H1 (cell line): Measurements from ENCODE around the gene PLA2G10.

Source experiments
- BCL11A ChIP-seq, 2 experiments: IDR thresholded peaks; one replicate each; pipeline ENCODE4 v1.6.1; 2011; ENCODE audit warnings: low read depth in 2 of 2, low read length in 2 of 2, mild to moderate bottlenecking in 2 of 2
- CHD1 ChIP-seq: IDR thresholded peaks from 2 replicates; pipeline ENCODE4 v1.6.1; 2012; ENCODE audit warnings: low read depth, low read length, improper control_type of control experiment
- EGR1 ChIP-seq: IDR thresholded peaks from 2 replicates; pipeline ENCODE4 v1.6.1; 2011; ENCODE audit warnings: low read depth, low read length, borderline replicate concordance
- GTF2F1 ChIP-seq: IDR thresholded peaks from 2 replicates; pipeline ENCODE4 v1.6.1; 2012; ENCODE audit warnings: low read depth, low read length, improper control_type of control experiment, borderline replicate concordance
- MAFK ChIP-seq: IDR thresholded peaks from 2 replicates; pipeline ENCODE4 v1.6.1; 2012; ENCODE audit warnings: low read depth, mild to moderate bottlenecking, improper control_type of control experiment, low read length
- POLR2A ChIP-seq, 2 experiments: IDR thresholded peaks; 1 replicate in 1 of 2; 2 replicates in 1 of 2; pipeline ENCODE4 v1.6.1; 2011; ENCODE audit warnings: low read depth in 2 of 2, low read length in 2 of 2, mild to moderate bottlenecking in 2 of 2; ENCODE audit errors: control extremely low read depth in 1 of 2
- POLR2AphosphoS5 ChIP-seq: IDR thresholded peaks from 2 replicates; pipeline ENCODE4 v1.6.1; 2011; ENCODE audit warnings: low read depth, low read length
- RAD21 ChIP-seq, 2 experiments: IDR thresholded peaks in 1 of 2; conservative IDR thresholded peaks in 1 of 2; 2 replicates each; pipeline ENCODE4 v1.6.1; 2011; ENCODE audit warnings: low read depth in 2 of 2, low read length in 2 of 2, improper control_type of control experiment in 1 of 2, inconsistent platforms in 1 of 2, mild to moderate bottlenecking in 1 of 2, moderate library complexity in 1 of 2
- RBBP5 ChIP-seq: IDR thresholded peaks from 2 replicates; pipeline ENCODE4 v1.7.1; 2012; ENCODE audit warnings: low read depth, mild to moderate bottlenecking, inconsistent platforms, low read length, moderate library complexity, borderline replicate concordance
- SIN3A ChIP-seq, 2 experiments: IDR thresholded peaks in 1 of 2; conservative IDR thresholded peaks in 1 of 2; 2 replicates each; pipeline ENCODE4 v1.6.1; 2011 to 2012; ENCODE audit warnings: low read length in 2 of 2, improper control_type of control experiment in 1 of 2, low read depth in 1 of 2, mild to moderate bottlenecking in 1 of 2
- SP1 ChIP-seq: IDR thresholded peaks from 2 replicates; pipeline ENCODE4 v1.6.1; 2011; ENCODE audit warnings: low read depth, low read length
- TAF1 ChIP-seq: IDR thresholded peaks from 2 replicates; pipeline ENCODE4 v1.6.1; 2011; ENCODE audit warnings: mild to moderate bottlenecking, low read depth, low read length
- TF ChIP-seq, protein P1 (sequence below), 3 experiments: IDR thresholded peaks; 1 replicate in 2 of 3; 2 replicates in 1 of 3; pipeline versions ENCODE4 v1.5.1 to v1.6.1; 2011; ENCODE audit warnings: low read length in 3 of 3, mild to moderate bottlenecking in 3 of 3, inconsistent platforms in 2 of 3, low read depth in 1 of 3, moderate library complexity in 1 of 3; ENCODE audit not compliant: insufficient read depth in 1 of 3; ENCODE audit errors: control extremely low read depth in 1 of 3
- TF ChIP-seq, protein P2 (sequence below): IDR thresholded peaks from 2 replicates; pipeline ENCODE4 v1.6.1; 2012; ENCODE audit warnings: inconsistent platforms

DNA sequence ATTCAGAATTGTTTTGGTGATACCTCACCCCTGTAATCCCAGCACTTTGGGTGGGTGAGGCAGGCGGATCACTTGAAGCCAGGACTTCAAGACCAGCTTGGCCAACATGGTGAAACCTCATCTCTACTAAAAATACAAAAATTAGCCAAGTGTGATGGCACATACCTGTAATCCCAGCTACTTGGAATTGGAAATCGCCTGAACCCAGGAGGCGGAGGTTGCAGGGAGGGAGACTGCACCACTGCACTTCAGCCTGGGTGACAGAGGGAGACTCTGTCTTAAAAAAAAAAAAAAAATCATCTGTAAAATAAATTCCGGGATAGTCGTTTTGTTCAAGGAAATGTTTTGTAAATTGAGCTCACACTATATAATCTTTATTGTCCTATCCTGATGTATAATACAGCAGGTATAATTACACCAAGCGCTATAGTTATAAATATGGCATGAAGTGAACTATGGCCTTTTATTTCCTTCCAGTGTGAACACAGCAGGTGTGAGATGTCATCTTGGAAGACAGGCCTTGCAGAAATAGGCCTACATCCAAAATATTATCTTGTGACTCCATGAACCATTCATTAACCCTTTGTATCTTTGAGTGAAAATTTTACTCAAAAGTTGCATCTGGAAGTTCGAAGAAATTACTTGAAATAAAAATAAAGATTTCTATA is 25.4 kb downstream of the PLA2G10 start:
- TF ChIP-seq EGR1 = no peak
- TF ChIP-seq, protein P1, sequence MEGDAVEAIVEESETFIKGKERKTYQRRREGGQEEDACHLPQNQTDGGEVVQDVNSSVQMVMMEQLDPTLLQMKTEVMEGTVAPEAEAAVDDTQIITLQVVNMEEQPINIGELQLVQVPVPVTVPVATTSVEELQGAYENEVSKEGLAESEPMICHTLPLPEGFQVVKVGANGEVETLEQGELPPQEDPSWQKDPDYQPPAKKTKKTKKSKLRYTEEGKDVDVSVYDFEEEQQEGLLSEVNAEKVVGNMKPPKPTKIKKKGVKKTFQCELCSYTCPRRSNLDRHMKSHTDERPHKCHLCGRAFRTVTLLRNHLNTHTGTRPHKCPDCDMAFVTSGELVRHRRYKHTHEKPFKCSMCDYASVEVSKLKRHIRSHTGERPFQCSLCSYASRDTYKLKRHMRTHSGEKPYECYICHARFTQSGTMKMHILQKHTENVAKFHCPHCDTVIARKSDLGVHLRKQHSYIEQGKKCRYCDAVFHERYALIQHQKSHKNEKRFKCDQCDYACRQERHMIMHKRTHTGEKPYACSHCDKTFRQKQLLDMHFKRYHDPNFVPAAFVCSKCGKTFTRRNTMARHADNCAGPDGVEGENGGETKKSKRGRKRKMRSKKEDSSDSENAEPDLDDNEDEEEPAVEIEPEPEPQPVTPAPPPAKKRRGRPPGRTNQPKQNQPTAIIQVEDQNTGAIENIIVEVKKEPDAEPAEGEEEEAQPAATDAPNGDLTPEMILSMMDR (IDR thresholded peaks at IDR 0.05; ENCODE audit: control extremely low read depth in 1 of 3, insufficient read depth in 1 of 3, low read depth in 1 of 3, low read length in 3 of 3) = no peak
- TF ChIP-seq GTF2F1 = no peak
- TF ChIP-seq POLR2AphosphoS5 = no peak
- no peak for TF ChIP-seq POLR2A (IDR thresholded peaks at IDR 0.05; ENCODE audit: control extremely low read depth in 1 of 2, low read depth in 2 of 2, low read length in 2 of 2)
- no peak for TF ChIP-seq BCL11A (IDR thresholded peaks at IDR 0.05; ENCODE audit: low read depth in 2 of 2, low read length in 2 of 2)
- TF ChIP-seq SIN3A (conservative IDR thresholded peaks at IDR 0.05 in 1 of 2, IDR thresholded peaks at IDR 0.05 in 1 of 2; ENCODE audit: low read depth in 1 of 2, low read length in 2 of 2) = no peak
- TF ChIP-seq RBBP5 = no peak
- no peak for TF ChIP-seq CHD1
- TF ChIP-seq MAFK = no peak
- TF ChIP-seq TAF1 = no peak
- TF ChIP-seq RAD21 (IDR thresholded peaks at IDR 0.05 in 1 of 2, conservative IDR thresholded peaks at IDR 0.05 in 1 of 2; ENCODE audit: low read depth in 2 of 2, low read length in 2 of 2) = no peak
- TF ChIP-seq, protein P2, sequence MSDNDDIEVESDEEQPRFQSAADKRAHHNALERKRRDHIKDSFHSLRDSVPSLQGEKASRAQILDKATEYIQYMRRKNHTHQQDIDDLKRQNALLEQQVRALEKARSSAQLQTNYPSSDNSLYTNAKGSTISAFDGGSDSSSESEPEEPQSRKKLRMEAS = no peak
- no peak for TF ChIP-seq SP1
